ENCODE data around the gene IRS2.

Gene IRS2

GRCh38 chr13:109755551-109755950 lies 30.8 kb downstream of the IRS2 start:
- no peak overlapping the region for H3K9ac ChIP-seq (ENCODE audit: insufficient read length, low read depth)
- H3K36me3 ChIP-seq (ENCODE audit: insufficient read depth, insufficient read length, low read length) = peaks cover 34% of the 10 kb centered on the region
- no peaks in the 10 kb centered on the region for H3K9me3 ChIP-seq (ENCODE audit: insufficient read depth, low read length)
- TF ChIP-seq SUZ12 (IDR thresholded peaks at IDR 0.05; ENCODE audit: extremely low read depth, insufficient read depth, insufficient read length) (no peak), YY1 (IDR thresholded peaks at IDR 0.05; ENCODE audit: insufficient read depth, insufficient read length) (no peak), ZNF274 (IDR thresholded peaks at IDR 0.05; ENCODE audit: low read depth, low read length) (no peak)
- H3K27me3 ChIP-seq (ENCODE audit: insufficient read depth, insufficient read length) = no peaks in the 10 kb centered on the region
- no peak for DNase-seq (ENCODE audit: low read depth, low spot score)
- H3K4me1 ChIP-seq (ENCODE audit: insufficient read depth, insufficient read length) = peaks cover 3% of the 10 kb centered on the region
- H3K4me3 ChIP-seq (ENCODE audit: insufficient read length, low read depth) = no peak overlapping the region

GRCh38 chr13:109751477-109751876 lies 34.9 kb downstream of the IRS2 start:
- no peak overlapping the region for H3K4me3 ChIP-seq (ENCODE audit: insufficient read length, low read depth)
- no peak for DNase-seq (ENCODE audit: low read depth, low spot score)
- no peak overlapping the region for H3K9ac ChIP-seq (ENCODE audit: insufficient read length, low read depth)
- peaks cover 26% of the 10 kb centered on the region for H3K36me3 ChIP-seq (ENCODE audit: insufficient read depth, insufficient read length, low read length)
- TF ChIP-seq YY1 (IDR thresholded peaks at IDR 0.05; ENCODE audit: insufficient read depth, insufficient read length) = no peak
- no peak for TF ChIP-seq SUZ12 (IDR thresholded peaks at IDR 0.05; ENCODE audit: extremely low read depth, insufficient read depth, insufficient read length)
- no peaks in the 10 kb centered on the region for H3K9me3 ChIP-seq (ENCODE audit: insufficient read depth, low read length)
- no peaks in the 10 kb centered on the region for H3K27me3 ChIP-seq (ENCODE audit: insufficient read depth, insufficient read length)
- H3K4me1 ChIP-seq (ENCODE audit: insufficient read depth, insufficient read length) = no peaks in the 10 kb centered on the region

GRCh38 chr13:109750221-109750775 lies 36.1 kb downstream of the IRS2 start:
- DNase-seq (ENCODE audit: low read depth, low spot score) = no peak
- Histone ChIP-seq H3K4me3 (ENCODE audit: insufficient read length, low read depth) (no peak overlapping the region), H3K27me3 (ENCODE audit: insufficient read depth, insufficient read length) (no peaks in the 10 kb centered on the region), H3K9ac (ENCODE audit: insufficient read length, low read depth) (no peak overlapping the region), H3K4me1 (ENCODE audit: insufficient read depth, insufficient read length) (no peaks in the 10 kb centered on the region), H3K36me3 (ENCODE audit: insufficient read depth, insufficient read length, low read length) (peaks cover 17% of the 10 kb centered on the region), H3K9me3 (ENCODE audit: insufficient read depth, low read length) (no peaks in the 10 kb centered on the region)
- TF ChIP-seq SUZ12 (IDR thresholded peaks at IDR 0.05; ENCODE audit: extremely low read depth, insufficient read depth, insufficient read length) (no peak), ZNF274 (IDR thresholded peaks at IDR 0.05; ENCODE audit: low read depth, low read length) (no peak), YY1 (IDR thresholded peaks at IDR 0.05; ENCODE audit: insufficient read depth, insufficient read length) (no peak)

GRCh38 chr13:109749365-109749764 lies 37.0 kb downstream of the IRS2 start:
- Histone ChIP-seq H3K27me3 (ENCODE audit: insufficient read depth, insufficient read length) (no peaks in the 10 kb centered on the region), H3K4me3 (ENCODE audit: insufficient read length, low read depth) (no peak overlapping the region), H3K9me3 (ENCODE audit: insufficient read depth, low read length) (no peaks in the 10 kb centered on the region), H3K36me3 (ENCODE audit: insufficient read depth, insufficient read length, low read length) (peaks cover 12% of the 10 kb centered on the region), H3K4me1 (ENCODE audit: insufficient read depth, insufficient read length) (peaks cover 1% of the 10 kb centered on the region), H3K9ac (ENCODE audit: insufficient read length, low read depth) (no peak overlapping the region)
- TF ChIP-seq YY1 (IDR thresholded peaks at IDR 0.05; ENCODE audit: insufficient read depth, insufficient read length) (no peak), ZNF274 (IDR thresholded peaks at IDR 0.05; ENCODE audit: low read depth, low read length) (no peak), SUZ12 (IDR thresholded peaks at IDR 0.05; ENCODE audit: extremely low read depth, insufficient read depth, insufficient read length) (no peak)
- no peak for DNase-seq (ENCODE audit: low read depth, low spot score)

GRCh38 chr13:109748677-109749076 lies 37.7 kb downstream of the IRS2 start:
- Histone ChIP-seq H3K9me3 (ENCODE audit: insufficient read depth, low read length) (no peaks in the 10 kb centered on the region), H3K4me3 (ENCODE audit: insufficient read length, low read depth) (no peak overlapping the region), H3K9ac (ENCODE audit: insufficient read length, low read depth) (no peak overlapping the region), H3K4me1 (ENCODE audit: insufficient read depth, insufficient read length) (peaks cover 3% of the 10 kb centered on the region), H3K27me3 (ENCODE audit: insufficient read depth, insufficient read length) (no peaks in the 10 kb centered on the region), H3K36me3 (ENCODE audit: insufficient read depth, insufficient read length, low read length) (peaks cover 5% of the 10 kb centered on the region)
- DNase-seq (ENCODE audit: low read depth, low spot score) = no peak
- no peak for TF ChIP-seq YY1 (IDR thresholded peaks at IDR 0.05; ENCODE audit: insufficient read depth, insufficient read length)
- TF ChIP-seq SUZ12 (IDR thresholded peaks at IDR 0.05; ENCODE audit: extremely low read depth, insufficient read depth, insufficient read length) = no peak
- no peak for TF ChIP-seq ZNF274 (IDR thresholded peaks at IDR 0.05; ENCODE audit: low read depth, low read length)

- H3K4me3 ChIP-seq (ENCODE audit: insufficient read length, low read depth) = no peak overlapping the region
- H3K4me1 ChIP-seq (ENCODE audit: insufficient read depth, insufficient read length) = peaks cover 3% of the 10 kb centered on the region
- no peak overlapping the region for H3K9ac ChIP-seq (ENCODE audit: insufficient read length, low read depth)
- no peak for DNase-seq (ENCODE audit: low read depth, low spot score)
- no peaks in the 10 kb centered on the region for H3K9me3 ChIP-seq (ENCODE audit: insufficient read depth, low read length)
- no peaks in the 10 kb centered on the region for H3K36me3 ChIP-seq (ENCODE audit: insufficient read depth, insufficient read length, low read length)
- no peaks in the 10 kb centered on the region for H3K27me3 ChIP-seq (ENCODE audit: insufficient read depth, insufficient read length)
- TF ChIP-seq ZNF274 (IDR thresholded peaks at IDR 0.05; ENCODE audit: low read depth, low read length) = no peak
Observed at GRCh38 chr13:109747524-109747923, 38.9 kb downstream of the IRS2 start.

- H3K4me1 ChIP-seq (ENCODE audit: insufficient read depth, insufficient read length) = peaks cover 3% of the 10 kb centered on the region
Observed at GRCh38 chr13:109746364-109746763, 40.0 kb downstream of the IRS2 start.

More at GRCh38 chr13:109746364-109746763, 40.0 kb downstream of the IRS2 start:
- DNase-seq (ENCODE audit: low read depth, low spot score) = no peak
- TF ChIP-seq ZNF274 (IDR thresholded peaks at IDR 0.05; ENCODE audit: low read depth, low read length) = no peak
- TF ChIP-seq YY1 (IDR thresholded peaks at IDR 0.05; ENCODE audit: insufficient read depth, insufficient read length) = no peak
- no peak for TF ChIP-seq SUZ12 (IDR thresholded peaks at IDR 0.05; ENCODE audit: extremely low read depth, insufficient read depth, insufficient read length)
- Histone ChIP-seq H3K27me3 (ENCODE audit: insufficient read depth, insufficient read length) (no peaks in the 10 kb centered on the region), H3K4me3 (ENCODE audit: insufficient read length, low read depth) (no peak overlapping the region), H3K9ac (ENCODE audit: insufficient read length, low read depth) (no peak overlapping the region), H3K36me3 (ENCODE audit: insufficient read depth, insufficient read length, low read length) (no peaks in the 10 kb centered on the region), H3K9me3 (ENCODE audit: insufficient read depth, low read length) (no peaks in the 10 kb centered on the region)

Measured in NT2/D1 (cell line).